Measurements from ENCODE around the gene FHAD1.
"Not testable (repeated sequence)": the region's sequence is repeated elsewhere in the genome, so short reads cannot be mapped to it uniquely, and the experiment has no call there.

The FHAD1 gene

DNA sequence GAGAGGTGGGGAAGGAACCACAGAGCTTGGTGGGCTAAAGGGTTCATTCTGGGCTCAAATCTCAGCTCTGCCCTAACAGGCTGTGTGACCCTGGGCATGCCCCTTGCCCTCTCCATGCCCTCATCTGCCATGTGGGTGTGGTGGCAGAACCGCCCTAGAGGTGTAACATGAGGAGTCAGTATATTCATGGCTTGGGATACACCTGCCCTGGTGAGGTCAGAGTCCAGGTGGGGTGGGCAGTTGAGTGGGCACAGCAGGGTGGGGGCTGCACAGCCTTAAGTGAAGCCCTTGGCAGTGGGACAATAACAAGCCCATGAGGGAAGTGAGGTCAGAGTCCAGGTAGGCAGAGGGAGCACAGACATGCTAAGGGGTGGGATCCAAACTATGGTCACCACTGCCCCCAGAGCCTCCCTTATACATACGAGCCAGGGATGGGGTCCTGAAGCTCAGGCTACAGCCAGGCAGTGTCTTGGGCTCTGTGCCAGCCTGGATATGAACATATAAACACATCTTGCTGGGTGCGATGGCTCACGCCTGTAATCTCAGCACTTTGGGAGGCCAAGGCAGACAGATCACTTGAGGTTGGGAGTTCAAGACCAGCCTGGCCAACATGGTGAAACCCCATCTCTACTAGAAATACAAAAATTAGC lies 103.7 kb downstream of the FHAD1 start:
- no peak for DNase-seq

DNA sequence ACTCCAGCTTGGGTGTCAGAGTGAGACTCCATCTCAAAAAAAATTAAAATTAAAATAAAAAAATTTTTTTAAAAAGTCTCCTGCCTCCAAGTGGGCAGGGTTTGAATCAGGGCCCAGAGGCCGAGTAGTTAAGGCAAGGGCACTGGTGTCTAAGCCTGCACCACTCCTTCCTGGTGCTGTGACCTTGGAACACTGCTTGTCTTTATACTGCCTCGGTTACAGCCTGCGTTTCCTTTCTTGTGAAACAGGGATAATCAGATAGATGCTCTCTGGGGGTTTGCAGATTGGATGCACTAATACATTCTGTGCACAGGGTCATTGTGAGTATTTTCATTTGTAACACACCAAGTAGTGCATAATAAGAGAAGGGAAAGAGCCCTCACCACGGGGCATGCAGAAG lies 104.3 kb downstream of the FHAD1 start:
- DNase-seq: no peak

DNA sequence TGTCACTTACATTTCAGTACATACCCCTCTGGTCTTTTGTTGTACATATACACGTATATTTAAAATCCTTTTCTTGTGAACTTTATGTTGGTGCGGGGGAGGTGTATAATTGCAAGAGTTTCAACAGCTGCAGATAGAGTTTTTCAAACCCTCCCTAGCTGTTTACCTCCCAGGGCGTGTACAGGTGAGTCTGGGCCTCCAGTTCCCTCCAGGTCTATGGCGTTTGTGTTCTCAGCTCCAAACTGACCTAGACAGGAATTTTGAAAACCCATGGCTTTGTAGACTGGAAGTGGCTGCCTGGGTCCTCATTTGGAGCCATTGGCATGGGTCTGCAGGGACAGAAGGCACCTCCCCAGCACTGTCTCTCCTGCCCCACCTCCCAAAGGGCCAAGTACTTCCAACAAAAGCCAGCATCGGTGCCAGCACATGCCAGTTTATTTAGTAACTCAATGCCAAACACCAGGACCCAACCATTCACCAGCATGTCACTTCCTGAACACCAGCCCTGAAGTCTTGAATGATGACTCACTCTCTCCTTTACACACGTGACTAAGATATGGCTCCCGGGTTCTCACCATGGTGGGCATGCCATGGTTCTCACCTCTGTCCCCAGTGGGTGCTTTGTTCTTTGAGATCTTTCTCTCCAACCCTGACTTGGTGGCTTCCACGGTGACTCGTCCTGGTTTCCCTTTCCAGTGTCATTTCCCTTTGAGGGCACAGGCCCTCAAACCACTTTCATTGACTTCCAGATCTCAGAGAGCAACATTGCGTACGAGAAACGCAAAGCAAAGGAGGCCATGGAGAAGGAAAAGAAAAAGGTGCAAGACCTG lies 105.3 kb downstream of the FHAD1 start:
- peak; percentile 74 for DNase-seq

DNA sequence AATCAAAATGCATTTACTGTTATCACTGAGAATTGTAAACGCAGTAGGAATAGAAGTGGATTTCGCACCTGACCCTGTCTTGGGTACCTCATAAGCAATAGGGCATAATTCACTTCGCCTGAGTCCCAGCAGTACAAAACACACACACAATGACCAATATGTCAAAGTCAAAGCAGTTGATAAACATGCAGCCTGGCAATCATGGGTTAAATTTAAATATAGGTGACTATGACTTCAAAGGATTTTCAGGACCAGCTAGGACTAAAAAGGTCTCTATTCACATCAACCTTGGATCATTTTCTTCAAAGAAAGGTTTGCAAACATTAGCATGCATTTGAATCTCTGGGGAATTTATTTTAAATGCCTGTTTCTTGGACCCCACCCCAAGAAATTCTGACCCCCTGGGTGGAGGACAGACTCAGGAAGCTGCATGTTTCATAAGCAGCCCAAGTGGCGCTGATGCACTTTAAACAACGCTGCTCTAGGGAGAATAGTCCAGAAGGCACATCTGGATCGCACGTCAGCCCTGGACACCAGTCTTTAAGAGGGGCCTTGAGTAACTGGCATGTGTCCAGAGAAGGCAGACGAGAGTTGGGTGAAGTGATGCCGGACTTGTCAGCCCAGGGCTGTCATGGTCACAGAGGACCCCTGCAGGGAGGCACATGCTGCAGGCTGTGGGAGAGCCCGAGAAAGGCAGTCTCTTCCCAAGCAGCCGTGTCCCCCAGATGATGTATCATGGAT lies 107.0 kb downstream of the FHAD1 start:
- DNase-seq: no peak

DNA sequence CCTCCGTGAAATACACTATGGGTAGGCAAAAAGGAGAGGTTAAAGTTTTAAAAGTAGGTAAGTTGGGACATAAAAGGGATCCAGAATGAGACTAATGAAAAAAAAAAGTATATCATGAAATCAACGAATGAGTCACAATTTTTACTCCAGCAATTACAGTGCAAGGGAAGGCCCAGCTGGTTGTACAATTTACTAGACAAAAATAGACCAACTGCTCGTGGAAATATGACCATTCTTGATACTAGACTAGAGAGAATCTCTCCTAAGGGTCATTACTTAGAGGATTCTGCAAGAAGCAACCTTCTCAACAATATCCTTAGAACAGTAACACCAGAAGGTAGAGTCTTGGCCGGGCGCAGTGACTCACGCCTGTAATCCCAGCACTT lies 107.5 kb downstream of the FHAD1 start:
- peak; percentile 28 for DNase-seq

DNA sequence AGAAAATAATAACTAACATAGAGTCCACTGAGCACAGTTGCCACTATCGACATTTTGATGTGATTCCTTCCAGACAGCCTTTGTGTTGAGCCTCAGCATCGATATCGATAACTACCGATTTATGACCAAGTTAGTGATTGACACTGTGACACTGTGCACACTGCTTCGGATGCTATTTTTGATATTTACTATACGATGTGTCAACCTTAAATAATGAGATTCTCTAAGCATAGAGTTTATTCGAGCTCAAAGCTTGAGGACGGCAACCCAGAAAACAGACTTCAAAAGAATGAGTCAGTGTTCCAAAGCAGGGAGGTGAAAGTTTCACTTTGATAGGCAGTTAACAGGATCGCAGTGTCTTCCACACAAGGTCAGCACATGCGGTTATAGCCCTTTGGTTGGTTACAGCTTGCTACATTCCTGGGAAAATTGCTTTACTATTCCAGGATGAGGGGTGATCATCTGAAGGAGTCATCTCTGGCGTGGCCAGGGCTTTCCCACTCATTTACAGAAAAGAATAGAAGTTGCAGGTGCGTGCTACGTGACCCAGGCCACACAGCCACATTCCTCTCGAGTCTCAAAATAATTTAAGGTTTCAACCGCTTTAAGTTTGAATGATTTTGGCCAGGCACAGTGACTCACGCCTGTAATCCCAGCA lies 109.1 kb downstream of the FHAD1 start:
- DNase-seq: no peak

DNA sequence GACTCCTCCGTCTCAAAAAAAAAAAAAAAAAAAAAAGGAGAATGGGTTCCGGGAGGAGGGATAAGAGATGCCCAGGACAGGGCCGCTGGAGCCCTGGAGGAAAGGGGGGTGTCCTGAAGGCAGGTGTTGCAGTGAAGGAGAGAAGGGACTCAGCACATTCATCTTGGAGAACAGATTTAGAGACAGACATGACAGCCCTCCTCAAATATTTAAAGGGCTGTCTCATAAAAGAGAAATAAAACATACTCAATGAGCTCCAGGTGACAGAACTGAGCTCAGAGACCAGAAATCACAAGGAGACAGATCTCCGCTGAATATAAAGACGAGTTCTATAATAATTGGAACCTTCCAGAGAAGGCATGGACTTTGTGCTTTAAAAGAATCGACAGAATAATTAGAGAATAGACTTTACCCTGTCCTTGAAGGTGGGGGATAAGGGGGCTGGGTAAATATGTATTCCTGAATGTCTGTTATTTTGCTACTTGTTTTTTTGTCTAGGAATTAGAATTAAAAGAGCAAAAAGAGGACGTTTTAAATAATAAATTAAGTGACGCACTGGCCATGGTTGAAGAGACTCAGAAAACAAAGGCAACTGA lies 110.7 kb downstream of the FHAD1 start:
- no peak for DNase-seq

DNA sequence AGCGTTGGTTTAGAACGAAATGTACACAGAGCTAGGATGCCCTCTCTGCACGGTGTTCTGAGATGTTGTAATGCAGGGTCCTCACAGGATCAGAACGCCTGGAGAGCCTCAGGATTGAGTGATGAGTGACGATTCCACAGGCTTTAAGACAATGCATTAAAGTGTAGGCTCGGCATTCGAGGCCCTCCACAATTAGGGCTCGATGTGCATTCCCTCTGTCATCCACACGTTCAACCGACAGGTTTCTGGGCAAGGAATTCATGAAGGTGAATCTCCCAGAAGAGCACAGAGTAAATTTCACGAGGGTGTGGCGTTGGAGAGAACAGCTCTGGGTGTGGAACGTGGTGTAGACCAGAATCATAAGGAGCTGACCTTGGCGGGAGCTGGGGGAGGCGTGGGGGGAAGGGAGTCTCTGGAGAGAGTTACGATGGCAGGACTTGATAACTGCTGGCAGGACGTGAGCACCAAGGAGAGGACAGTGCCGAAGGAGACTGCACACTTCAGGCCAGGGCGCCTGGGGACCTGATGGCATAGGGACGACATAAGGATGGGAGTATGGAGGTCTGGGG lies 111.6 kb downstream of the FHAD1 start:
- no peak for DNase-seq

DNA sequence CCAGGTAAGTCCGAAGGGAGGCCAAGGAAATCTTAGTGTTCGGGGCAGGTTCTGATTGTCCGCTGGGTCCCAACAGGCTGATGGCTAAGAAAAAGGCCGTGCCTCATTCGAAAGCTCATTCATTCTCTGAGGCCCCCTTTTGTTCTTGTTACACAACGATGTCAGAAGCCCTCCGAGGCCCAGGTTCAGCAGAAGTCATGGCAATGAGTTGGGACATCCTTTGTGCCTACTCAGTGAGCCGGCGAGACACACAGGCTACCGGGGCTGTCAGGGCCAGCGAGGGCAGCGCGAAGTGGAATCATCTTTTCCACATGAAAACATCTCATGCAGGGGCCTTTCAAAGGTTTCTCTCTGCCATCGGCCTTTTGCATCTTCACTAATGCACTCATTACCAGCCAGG lies 113.7 kb downstream of the FHAD1 start:
- no peak for DNase-seq

DNA sequence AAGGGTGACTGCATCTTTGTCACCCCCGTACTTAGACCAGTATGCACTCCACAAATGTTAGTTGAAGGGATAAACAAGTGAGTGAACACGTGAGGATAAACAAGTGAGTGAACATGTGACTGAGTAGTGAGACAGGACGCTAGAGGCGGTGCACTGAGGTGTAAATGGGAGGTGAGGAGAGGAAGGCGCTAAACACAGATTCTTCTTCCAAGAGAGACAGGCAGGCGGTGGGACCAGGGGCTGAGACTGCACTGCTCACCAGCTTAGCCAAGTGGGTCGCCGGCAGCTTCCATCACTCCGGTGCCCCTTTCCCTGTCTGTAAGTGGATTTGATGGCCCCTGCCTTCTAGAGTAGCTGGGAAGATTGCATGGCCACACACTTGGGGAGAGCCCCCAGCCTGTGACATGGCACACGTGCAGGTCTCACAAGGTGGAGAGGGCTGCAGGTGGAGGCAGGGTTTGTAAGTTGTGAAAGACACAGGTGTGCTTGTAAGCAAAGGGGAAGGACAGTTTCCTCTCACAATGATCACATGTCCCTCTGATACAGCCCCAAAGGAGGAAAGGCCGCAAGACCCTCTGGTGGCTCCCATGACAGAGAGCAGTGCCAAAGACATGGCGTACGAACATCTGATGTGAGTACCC lies 115.2 kb downstream of the FHAD1 start:
- DNase-seq: no peak

DNA sequence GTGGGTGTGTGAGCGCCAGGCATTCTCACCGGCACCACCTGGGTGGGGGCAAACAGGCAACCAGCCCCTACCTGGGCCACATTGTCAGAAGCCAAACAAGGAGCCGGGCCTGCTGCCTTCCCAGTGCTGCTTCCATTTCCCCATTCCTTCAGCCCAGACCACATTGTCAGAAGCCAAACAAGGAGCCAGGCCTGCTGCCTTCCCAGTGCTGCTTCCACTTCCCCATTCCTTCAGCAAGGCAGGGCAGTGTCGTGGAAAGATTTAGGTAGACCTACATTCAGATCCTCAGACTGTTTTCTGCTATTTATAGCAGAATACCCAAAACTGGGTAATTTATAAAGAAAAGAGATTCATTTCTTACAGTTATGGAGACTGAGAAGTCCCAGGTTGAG lies 115.7 kb downstream of the FHAD1 start:
- peak; percentile 82 for DNase-seq

DNA sequence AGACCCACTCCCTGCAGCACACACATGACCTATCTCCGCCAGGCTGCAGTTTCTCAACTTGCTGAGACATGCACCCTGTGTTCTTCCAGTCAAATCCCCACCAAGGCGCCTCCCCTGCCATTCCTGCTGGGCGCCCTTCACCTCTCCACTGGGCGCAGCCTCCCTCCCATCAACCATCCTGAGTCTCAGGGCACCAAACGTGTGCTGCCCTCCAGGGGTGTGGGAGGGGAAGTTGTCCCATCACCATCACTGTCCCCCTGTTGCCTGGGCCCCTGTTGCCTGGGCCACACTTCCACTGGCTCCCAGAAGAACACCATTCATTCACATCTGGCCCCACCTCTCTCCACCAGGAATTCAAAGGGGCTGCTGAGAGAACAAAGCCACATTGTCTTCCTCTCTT lies 117.7 kb downstream of the FHAD1 start:
- DNase-seq: no peak

DNA sequence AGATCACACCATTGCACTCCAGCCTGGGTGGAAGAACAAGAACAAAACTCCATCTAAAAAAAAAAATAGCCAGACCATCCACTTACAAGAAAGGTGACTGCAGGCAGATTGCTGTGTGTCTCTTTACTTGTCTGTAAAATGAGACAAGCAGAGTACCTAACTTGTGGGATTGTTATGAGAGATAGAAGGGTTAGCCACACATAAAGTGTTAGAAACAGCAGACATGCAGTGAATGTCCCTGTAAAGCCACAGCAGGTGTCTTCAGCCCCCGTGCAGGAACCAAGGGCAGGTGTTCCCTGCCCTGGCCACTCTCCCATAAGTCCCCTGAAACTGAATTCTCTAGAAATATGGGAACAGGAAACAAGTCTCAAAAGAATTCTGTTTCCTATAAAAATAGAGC lies 121.9 kb downstream of the FHAD1 start:
- DNase-seq: no peak

DNA sequence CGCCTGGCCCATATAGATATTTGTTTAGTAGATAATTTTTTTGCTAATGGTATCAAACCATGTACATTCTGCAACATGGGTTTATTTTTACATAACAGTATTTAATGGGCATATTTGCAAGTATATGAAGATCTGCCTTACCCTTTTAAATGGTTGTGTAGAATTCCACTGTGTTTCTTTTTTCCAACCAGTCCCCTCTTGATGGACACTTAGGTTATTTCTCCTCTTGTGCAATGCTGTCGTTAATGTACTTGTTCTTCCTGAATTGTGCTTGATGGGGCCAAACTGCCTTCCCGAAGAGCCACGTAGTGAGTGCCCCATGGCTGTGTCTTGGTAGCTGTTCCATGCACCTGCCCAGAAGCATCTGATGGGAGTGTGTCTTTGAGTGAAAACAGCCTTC lies 123.2 kb downstream of the FHAD1 start:
- no peak for DNase-seq

DNA sequence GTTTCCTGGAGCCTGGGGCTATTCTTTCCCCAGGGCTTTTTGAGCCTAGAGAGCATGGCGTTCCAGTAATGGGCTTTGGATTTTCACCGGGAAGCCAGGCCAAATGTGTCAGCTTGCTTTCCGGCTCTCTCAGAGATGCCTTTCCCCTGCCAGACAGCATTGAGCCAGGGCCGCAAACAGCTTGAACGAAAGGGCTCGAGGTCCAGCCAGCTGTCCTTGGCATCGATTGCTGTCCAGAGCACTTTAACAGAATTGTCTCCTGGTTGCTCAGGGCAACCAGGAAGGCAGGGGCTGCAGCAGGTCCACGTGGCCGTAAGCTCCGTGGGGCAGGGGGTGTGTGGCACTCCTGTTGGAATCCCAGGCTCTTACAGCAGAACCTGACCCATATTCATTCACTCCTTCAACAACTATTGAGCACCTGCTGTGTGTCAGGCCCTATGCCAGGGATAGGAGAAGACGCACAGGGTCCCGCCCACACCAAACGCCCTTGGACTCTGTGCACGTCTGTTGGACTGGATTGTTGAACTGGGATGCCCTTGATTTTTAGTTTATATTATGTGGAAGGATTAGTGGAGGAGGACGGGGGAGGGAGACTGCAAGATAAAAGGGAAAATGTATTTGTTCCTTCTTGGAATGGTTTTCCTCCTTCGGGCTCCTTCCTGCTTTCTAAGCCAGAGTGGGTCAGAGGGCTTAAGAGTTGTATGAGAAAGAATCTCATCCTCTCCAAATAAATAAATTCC lies 123.9 kb downstream of the FHAD1 start:
- DNase-seq: no peak

DNA sequence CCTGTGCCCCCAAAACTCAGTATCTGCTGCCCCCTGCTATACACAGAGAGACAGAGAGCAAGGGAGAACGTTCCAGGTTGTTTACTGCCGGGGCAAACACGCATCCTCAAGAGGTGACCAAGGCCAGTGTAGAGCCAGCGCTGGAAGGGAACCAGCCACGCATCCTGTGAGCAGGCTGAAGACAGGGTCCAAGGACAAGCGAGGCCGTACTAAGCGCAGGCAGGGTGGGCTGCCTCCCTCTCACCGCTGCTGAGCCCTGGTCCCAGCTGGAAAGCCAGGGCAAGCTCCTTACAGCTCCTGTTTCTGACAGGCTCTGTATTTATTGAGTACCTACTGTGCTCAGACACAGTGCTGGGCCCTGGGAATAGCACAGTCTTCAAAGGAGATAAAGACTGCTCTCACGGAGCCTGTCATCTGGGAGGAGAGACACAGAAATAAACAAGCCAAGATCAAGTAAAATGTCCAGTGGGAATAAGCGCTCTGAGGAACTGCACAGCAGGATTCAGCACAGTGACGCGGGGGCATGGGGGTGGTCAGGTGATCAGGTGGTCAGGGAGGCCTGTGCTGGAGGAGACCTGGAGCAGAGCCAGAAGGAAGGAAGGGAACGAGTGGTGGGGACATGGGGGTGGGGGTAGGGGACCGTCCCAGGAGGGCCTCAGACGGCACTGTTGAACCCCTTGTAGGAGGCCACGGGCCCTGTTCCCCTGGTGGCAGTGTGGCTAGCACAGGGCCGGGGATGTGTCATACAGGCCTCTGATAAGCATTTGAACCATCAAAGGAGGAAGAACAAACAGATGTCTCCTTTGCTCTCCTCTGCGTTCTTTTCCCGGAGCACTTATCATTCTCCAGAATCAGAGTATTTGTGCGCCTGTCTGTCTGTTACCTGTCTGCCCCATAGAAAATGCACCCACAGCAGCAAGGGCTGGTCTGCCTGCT lies 124.9 kb downstream of the FHAD1 start:
- no peak for DNase-seq

DNA sequence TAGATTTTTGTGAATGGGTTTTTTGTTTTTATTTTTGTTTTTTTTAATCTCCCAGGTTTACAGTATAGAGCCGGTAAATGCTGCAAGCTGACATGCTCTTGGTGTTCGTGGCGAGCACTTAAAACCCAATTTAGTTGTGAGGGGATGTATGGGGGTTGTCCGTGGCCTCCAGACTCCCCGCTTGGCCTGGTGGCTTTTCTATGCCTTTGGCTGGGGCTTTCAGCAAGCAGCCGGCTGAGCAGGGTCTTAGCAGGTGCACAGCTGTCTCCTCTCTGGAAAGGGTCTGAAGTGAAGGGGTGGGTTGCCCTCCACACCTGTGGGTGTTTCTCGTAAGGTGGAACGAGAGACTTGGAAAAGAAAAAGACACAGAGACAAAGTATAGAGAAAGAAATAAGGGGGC lies 131.7 kb downstream of the FHAD1 start:
- DNase-seq: no peak

DNA sequence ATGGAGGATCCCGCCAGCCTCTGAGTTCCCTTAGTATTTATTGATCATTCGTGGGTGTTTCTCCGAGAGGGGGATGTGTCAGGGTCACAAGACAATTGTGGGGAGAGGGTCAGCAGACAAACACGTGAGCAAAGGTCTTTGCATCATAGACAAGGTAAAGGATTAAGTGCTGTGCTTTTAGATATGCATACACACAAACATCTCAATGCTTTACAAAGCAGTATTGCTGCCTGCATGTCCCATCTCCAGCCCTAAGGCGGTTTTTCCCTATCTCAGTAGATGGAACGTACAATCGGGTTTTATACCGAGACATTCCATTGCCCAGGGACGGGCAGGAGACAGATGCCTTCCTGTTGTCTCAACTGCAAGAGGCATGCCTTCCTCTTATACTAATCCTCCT lies 132.1 kb downstream of the FHAD1 start:
- DNase-seq: not testable (repeated sequence)

DNA sequence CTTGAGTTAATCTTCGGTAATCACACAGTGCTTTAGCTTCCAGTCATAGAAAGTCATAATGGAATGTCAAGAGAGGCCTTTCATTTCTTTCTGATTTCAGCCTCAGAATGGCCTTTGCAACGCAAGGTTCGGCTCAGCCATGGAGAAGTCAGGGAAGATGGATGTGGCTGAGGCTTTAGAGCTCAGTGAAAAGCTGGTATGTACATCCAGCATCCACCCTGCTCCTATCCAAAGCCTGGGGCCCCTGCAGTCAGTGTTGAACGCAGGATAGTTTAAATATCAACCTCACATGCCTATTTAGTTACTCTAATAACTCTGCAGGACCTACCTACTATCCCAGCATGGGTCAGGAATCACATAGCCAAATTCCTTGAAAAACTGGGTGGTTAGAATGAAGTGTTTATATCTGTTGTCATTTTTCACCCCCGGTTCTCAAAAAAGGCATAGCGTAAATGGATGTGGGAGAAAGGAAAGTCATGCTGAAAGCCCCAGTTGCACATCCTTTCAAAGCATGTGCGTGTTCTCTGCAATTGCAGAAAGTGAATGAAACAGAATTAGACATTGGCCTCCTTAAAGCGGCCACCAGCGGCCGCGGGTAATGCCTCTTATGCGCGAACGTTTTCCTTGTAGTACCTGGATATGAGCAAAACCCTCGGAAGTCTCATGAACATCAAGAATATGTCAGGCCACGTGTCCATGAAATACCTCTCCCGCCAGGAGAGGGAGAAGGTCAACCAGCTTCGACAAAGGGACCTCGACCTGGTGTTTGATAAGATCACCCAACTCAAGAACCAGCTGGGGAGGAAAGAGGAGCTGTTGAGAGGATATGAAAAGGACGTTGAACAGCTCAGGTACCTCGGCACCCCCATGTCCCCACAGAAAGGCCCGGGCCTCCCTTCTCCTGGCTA lies 133.8 kb downstream of the FHAD1 start:
- no peak for DNase-seq
